GF-D8 (cell line): Measurements from ENCODE around the gene P3H2.

Experiments used
- DNase-seq: peaks from one replicate; lab custom pipeline; 2025; lab: John Stamatoyannopoulos, UW

P3H2 gene

DNA sequence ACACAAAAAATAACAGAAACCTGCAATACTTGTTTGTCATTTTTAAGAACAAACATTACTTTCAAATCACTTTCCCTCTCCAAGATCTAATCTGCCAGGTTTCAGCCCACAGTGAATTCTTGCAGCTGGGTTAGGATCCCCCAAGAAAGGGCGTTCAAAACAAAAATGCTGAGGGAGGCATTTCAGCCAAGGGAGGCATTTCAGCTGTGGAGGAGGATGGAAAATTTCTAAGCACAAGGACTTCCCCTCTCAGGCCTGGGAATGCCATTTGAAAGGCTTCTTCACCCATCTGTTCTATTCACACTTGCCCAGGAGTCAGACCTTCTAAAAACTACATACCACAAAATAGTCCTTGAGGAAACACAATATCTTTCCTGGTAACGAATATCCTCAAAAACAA is 69.1 kb downstream of the P3H2 start:
- no peak for DNase-seq

- no peak for DNase-seq
Measured at GRCh38 chr3:190048932-190049441, 71.7 kb downstream of the P3H2 start.

DNA sequence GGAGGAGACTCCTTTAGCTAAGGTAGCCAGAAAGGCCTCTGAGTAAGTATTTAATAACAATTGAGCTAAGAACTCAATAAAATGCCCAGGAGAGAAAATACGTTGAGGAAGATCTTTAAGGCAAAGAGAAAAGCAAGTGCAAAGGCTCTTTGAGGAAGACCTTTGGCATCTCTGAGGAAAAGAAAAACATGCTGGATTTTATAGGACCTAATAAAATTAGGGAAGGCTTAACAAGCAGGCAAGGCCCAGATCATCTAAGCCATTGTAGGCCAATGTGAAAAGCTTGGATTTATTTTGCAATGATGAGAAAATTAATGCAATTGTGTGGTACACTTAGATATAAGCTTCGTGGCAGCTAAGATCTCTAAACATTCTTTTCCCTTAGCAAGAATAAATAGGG is 75.7 kb downstream of the P3H2 start:
- DNase-seq: no peak

DNA sequence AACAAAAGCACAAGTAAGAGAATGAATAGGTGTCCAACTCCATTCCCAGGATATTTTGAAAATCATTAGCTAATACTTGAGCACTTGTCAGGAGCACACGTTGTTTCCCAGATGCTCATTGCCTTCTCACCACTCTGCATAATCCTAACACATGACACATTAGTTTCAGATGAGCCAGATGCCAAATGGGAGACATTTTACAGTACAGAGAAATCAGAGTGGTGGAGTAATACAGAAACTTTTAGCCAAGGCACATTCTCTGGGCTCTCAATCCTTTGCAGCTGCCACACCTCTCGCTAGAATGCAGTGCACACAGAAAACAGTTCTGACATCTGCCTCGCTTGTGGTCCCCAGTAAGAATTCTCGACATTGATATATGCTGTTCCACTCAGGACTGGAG is 76.6 kb downstream of the P3H2 start:
- no peak for DNase-seq

DNA sequence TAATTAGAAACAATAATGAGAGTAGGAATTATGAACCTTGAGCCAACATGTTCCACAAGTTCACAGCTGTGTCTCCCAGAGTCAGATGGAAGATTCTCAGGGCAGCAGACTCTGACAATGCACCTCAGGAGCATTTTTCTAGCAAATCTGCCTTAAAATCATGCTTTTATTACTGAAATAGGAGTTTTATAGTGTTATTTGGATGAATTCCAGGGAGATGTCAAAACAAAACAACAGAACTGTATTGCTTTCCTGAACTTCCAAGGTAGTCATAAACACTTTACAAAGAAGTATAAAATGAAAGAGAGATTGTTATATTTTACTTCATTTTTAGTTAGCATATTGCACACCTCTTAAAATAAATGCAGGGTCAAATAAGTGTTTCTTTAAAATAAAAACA is 77.0 kb downstream of the P3H2 start:
- no peak for DNase-seq

DNA sequence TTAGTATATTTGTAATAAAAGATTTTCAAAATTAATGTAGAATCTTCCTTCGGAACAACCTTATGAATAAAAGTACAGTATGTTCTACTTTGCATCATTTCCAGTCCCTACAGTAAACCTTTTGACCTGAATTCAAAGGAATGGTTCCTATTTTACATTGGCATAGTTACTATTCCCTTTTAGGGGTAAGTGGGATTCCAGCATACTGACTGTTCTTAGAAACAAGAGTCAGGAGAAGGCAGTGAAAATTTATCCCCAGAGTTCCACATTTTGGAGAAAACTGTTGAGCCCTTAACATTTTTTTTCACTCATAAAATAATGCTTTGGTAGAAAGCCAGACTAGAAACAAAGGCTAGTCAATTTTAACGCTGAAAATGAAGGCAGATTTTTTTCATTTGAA is 78.1 kb downstream of the P3H2 start:
- no peak for DNase-seq

- no peak for DNase-seq
Measured at GRCh38 chr3:190041333-190042041, 79.2 kb downstream of the P3H2 start.

GRCh38 chr3:190040145-190040544 is 80.6 kb downstream of the P3H2 start:
- no peak for DNase-seq

DNA sequence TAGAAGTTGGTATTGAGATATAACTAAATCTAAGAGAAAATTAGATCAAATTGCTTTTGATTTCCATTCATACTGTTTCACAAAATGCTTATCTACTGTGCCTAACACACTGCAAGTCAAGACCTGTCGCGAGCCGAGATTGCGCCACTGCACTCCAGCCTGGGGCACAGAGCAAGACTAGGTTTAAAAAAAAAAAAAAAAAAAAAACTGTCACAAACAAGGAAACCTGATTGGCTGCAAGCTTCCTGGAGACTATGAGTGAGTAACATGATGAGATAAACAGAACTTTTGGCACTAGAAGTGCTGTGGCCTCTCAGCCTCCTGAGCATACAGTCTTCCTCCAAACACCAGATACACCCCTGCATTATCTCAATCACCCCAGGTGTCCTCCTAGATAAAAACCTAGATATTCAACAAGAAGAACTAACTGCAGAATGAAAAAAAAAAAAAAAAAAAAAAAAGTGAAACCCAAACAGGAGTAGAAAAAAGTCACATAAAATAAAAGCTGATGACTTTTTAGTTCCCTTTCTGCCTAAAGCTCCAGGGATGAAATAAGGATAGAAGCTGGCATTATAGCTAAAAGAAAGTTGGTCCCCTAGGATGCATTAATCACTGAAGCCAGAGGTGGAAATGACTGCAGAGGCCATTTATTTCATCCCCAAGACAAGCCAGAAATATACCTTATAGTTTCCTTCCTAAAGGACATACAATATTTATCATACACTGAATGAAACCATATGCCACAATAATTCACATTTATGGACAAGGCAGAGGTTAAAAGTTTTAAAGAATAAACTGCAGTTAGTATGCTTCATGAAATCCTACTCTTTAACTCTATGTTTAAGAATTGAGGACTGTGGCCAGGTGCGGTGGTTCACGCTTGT is 82.4 kb downstream of the P3H2 start:
- DNase-seq: no peak

DNA sequence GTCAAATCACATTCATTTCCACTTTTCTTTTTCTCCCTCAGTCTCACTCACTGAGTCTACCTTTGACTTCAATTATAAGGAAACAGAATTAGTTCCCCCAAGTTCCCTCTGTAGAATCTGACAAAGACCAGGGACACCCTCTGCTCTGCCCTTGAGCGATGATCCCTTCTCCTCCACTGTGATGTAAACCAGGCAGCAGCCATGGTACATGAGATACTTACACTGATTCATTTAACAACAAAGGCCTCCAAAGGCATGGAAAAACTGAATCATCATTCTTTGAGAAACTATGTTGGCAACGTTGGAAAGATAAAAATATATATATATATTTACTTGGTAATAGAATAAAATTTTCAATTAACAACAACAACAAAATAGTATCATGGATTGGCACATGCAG is 84.1 kb downstream of the P3H2 start:
- no peak for DNase-seq

DNA sequence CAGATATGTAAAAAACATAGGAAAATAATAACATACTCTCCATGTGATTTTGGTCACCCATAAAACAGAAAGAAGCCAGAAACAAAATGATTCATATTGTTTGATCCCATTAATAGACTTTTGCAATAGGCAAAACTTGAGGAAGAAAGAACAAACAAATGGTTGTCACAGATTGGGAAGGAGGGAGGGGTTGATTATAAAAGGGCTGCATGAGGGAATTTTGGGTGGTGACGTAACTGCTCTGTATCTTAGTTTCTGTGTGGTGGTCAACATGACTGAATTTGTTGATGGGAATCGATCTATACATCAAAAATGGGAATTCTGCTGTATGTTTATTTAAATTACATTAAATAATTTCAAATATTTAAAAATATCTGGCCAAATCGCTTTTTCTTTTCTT is 86.3 kb downstream of the P3H2 start:
- no peak for DNase-seq

- DNase-seq: no peak
Measured at GRCh38 chr3:190032923-190033322, 87.8 kb downstream of the P3H2 start.

GRCh38 chr3:190031887-190032752 is 88.6 kb downstream of the P3H2 start:
- DNase-seq: no peak

GRCh38 chr3:190027116-190027515 is 93.6 kb downstream of the P3H2 start:
- DNase-seq: no peak

DNA sequence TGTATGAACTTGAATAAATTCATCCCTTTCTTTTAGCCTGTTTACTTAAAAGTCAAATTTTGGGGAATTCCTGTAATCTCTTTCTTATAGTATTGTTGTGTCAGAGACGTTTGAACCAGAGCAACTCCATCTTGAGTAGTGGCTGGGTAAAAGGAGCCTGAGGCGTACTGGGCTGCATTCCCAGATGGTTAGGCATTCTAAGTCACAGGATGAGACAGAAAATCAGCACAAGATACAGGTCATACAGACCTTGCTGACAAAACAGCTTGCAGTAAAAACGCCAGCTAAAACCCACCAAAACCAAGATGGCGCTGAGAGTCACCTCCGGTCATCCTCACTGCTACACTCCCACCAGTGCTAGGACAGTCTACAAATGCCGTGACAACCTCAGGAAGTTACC is 94.5 kb downstream of the P3H2 start:
- no peak for DNase-seq

DNA sequence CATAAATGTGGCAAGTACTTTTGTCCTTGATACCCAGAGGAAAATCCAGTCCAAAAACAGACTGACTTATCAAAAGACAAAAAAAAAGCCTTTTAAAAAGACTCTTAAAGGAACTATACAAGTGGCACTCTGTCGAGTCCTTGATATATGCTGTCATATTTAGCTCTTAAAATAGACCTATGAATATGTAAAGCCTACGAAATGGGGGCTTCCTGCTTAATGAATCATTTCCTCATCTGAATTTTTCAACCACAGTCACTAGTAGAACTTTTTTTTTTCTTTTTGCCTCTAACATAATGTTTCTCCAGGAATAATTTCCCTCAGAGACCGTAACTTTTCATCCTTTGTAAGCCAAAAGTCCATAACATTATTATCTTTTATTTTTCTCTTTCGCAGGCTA is 95.8 kb downstream of the P3H2 start:
- no peak for DNase-seq

DNA sequence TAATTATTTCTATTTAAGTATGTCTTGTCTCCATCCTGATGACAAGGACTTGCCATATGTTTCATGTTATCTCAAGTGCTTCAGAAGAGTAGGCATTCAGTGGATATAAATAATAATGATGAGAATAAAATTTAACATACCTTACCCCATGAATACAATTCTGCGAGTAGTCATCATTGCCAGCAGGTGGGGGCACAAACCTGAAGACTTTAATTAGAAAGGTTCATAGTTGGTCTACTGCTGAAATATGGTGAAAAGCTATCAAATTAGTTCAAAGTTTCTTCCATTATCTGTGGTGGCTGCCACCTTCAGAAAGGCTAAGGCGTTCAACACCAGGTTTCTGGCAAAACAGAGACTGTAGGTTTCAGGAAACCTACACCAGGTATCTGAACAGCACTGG is 100.9 kb downstream of the P3H2 start:
- DNase-seq: no peak

DNA sequence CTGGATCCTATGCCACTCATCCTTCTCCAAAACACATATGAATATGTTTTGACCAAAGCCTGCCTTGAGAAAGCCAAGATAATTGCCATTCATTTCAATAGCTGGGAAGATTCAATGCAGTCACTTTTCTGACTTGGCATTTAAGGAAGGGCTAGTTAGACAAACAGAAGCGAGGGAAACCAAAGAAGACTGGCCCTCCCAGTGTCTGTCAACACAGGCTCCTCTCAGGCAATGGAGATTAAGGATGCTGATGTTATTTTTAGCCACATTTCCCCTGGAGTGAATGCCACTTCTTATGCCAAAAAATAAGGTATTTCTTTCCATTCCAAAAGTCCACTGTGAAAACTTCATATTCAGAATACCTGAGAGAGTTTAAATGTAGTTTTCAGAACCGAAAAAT is 101.7 kb downstream of the P3H2 start:
- no peak for DNase-seq

GRCh38 chr3:190018460-190018859 is 102.2 kb downstream of the P3H2 start:
- DNase-seq: no peak

DNA sequence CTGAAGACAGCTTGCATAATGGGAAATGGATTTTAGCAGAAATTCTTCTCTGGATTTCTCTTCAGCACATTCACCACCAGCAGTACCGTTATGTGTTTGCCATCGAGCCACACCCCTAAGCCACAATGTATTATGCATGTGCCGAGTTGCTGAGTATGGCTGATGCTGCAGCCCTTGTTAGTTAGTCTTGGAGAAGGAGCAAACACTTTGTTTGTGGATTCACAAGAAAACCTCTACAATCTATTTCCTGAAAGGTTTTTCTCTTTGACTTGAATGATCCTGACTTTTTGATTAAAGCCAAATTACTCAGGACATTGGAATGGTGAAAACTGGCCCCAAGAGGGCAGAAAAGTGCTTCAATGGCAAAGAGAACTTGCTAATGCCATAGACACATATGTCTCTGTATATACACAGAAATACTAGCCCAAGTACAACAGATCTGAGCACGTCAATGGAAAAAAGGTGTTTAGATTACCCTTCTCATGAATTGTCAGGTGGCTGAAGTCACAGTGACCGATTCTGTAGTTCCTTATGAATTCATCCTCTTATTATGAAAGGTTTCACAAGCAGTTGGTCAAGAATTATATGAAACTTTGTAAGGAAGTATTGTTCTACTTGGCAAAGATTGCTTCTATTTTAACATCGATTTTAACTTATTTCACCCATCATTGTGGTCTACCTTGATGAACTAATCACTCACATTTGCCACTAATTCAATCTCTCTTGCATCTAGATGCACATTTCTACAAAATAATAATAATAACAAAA is 103.0 kb downstream of the P3H2 start:
- DNase-seq: no peak

- no peak for DNase-seq
Measured at GRCh38 chr3:190016966-190017365, 103.7 kb downstream of the P3H2 start.

GRCh38 chr3:190014940-190015339 is 105.8 kb downstream of the P3H2 start:
- DNase-seq: no peak
